ENCODE results near the gene CYP4F22.
"Not testable (repeated sequence)": the region's sequence is repeated elsewhere in the genome, so short reads cannot be mapped to it uniquely, and the experiment has no call there.

The CYP4F22 gene

GRCh38 chr19:15525291-15525690 is 17.0 kb downstream of the CYP4F22 start:
- H3K9me3 ChIP-seq (ENCODE audit: control insufficient read depth, low read length), result no peaks in the 10 kb centered on the region
- DNase-seq (ENCODE audit: low read depth), result no peak

GRCh38 chr19:15526408-15526807 is 18.1 kb downstream of the CYP4F22 start:
- DNase-seq (ENCODE audit: low read depth), result no peak
- Histone ChIP-seq H3K36me3 (ENCODE audit: control insufficient read depth, insufficient read depth, low read length, severe bottlenecking) (no peaks in the 10 kb centered on the region), H3K9me3 (ENCODE audit: control insufficient read depth, low read length) (no peaks in the 10 kb centered on the region), H3K27me3 (replicated peaks; ENCODE audit: control insufficient read depth, insufficient read depth, low read length) (peaks cover 8% of the 10 kb centered on the region), H3K4me3 (ENCODE audit: low read length) (no peak overlapping the region), H3K4me1 (ENCODE audit: control insufficient read depth, insufficient read depth, low read length) (no peaks in the 10 kb centered on the region), H3K9ac (ENCODE audit: low read length) (no peak overlapping the region)

More at GRCh38 chr19:15525291-15525690, 17.0 kb downstream of the CYP4F22 start:
- H3K9ac ChIP-seq (ENCODE audit: low read length), result no peak overlapping the region
- no peak overlapping the region for H3K4me3 ChIP-seq (ENCODE audit: low read length)
- H3K36me3 ChIP-seq (ENCODE audit: control insufficient read depth, insufficient read depth, low read length, severe bottlenecking), result no peaks in the 10 kb centered on the region
- H3K27me3 ChIP-seq (replicated peaks; ENCODE audit: control insufficient read depth, insufficient read depth, low read length), result peaks cover 8% of the 10 kb centered on the region
- H3K4me1 ChIP-seq (ENCODE audit: control insufficient read depth, insufficient read depth, low read length), result no peaks in the 10 kb centered on the region

GRCh38 chr19:15527705-15528104 is 19.4 kb downstream of the CYP4F22 start:
- Histone ChIP-seq H3K9ac (ENCODE audit: low read length) (no peak overlapping the region), H3K4me3 (ENCODE audit: low read length) (no peak overlapping the region), H3K36me3 (ENCODE audit: control insufficient read depth, insufficient read depth, low read length, severe bottlenecking) (no peaks in the 10 kb centered on the region), H3K27me3 (replicated peaks; ENCODE audit: control insufficient read depth, insufficient read depth, low read length) (peaks cover 8% of the 10 kb centered on the region), H3K9me3 (ENCODE audit: control insufficient read depth, low read length) (no peaks in the 10 kb centered on the region), H3K4me1 (ENCODE audit: control insufficient read depth, insufficient read depth, low read length) (peaks cover 3% of the 10 kb centered on the region)
- DNase-seq (ENCODE audit: low read depth), result no peak

- Histone ChIP-seq H3K9me3 (ENCODE audit: control insufficient read depth, low read length) (no peaks in the 10 kb centered on the region), H3K4me1 (ENCODE audit: control insufficient read depth, insufficient read depth, low read length) (peaks cover 11% of the 10 kb centered on the region), H3K36me3 (ENCODE audit: control insufficient read depth, insufficient read depth, low read length, severe bottlenecking) (no peaks in the 10 kb centered on the region), H3K4me3 (ENCODE audit: low read length) (no peak overlapping the region), H3K9ac (ENCODE audit: low read length) (no peak overlapping the region), H3K27me3 (replicated peaks; ENCODE audit: control insufficient read depth, insufficient read depth, low read length) (peaks cover 9% of the 10 kb centered on the region)
- DNase-seq (ENCODE audit: low read depth), result no peak
These were observed 21.5 kb downstream of the CYP4F22 start for GRCh38 chr19:15529774-15530372.

- DNase-seq (ENCODE audit: low read depth), result no peak
- H3K9ac ChIP-seq (ENCODE audit: low read length), result peak overlapping the region; percentile 15
- no peaks in the 10 kb centered on the region for H3K36me3 ChIP-seq (ENCODE audit: control insufficient read depth, insufficient read depth, low read length, severe bottlenecking)
- no peak overlapping the region for H3K4me3 ChIP-seq (ENCODE audit: low read length)
- H3K9me3 ChIP-seq (ENCODE audit: control insufficient read depth, low read length), result no peaks in the 10 kb centered on the region
- H3K27me3 ChIP-seq (replicated peaks; ENCODE audit: control insufficient read depth, insufficient read depth, low read length), result peaks cover 23% of the 10 kb centered on the region
- H3K4me1 ChIP-seq (ENCODE audit: control insufficient read depth, insufficient read depth, low read length), result peaks cover 11% of the 10 kb centered on the region
These were observed 24.6 kb downstream of the CYP4F22 start for GRCh38 chr19:15532779-15533521.

- not testable (repeated sequence) for H3K9ac ChIP-seq (ENCODE audit: low read length); H3K36me3 ChIP-seq (ENCODE audit: control insufficient read depth, insufficient read depth, low read length, severe bottlenecking); H3K4me3 ChIP-seq (ENCODE audit: low read length); DNase-seq (ENCODE audit: low read depth); H3K9me3 ChIP-seq (ENCODE audit: control insufficient read depth, low read length)
- Histone ChIP-seq H3K4me1 (ENCODE audit: control insufficient read depth, insufficient read depth, low read length) (peaks cover 11% of the 10 kb centered on the region), H3K27me3 (replicated peaks; ENCODE audit: control insufficient read depth, insufficient read depth, low read length) (peaks cover 23% of the 10 kb centered on the region)
These were observed 25.2 kb downstream of the CYP4F22 start for GRCh38 chr19:15533522-15533830.

- Histone ChIP-seq H3K27me3 (replicated peaks; ENCODE audit: control insufficient read depth, insufficient read depth, low read length) (peaks cover 23% of the 10 kb centered on the region), H3K9me3 (ENCODE audit: control insufficient read depth, low read length) (peaks cover 16% of the 10 kb centered on the region), H3K4me3 (ENCODE audit: low read length) (no peak overlapping the region), H3K4me1 (ENCODE audit: control insufficient read depth, insufficient read depth, low read length) (peaks cover 11% of the 10 kb centered on the region), H3K36me3 (ENCODE audit: control insufficient read depth, insufficient read depth, low read length, severe bottlenecking) (no peaks in the 10 kb centered on the region), H3K9ac (ENCODE audit: low read length) (no peak overlapping the region)
- DNase-seq (ENCODE audit: low read depth), result no peak
These were observed 26.9 kb downstream of the CYP4F22 start for GRCh38 chr19:15534957-15535864.

GRCh38 chr19:15536350-15536749 is 28.0 kb downstream of the CYP4F22 start:
- no peak overlapping the region for H3K4me3 ChIP-seq (ENCODE audit: low read length)
- H3K27me3 ChIP-seq (replicated peaks; ENCODE audit: control insufficient read depth, insufficient read depth, low read length), result peaks cover 23% of the 10 kb centered on the region
- H3K36me3 ChIP-seq (ENCODE audit: control insufficient read depth, insufficient read depth, low read length, severe bottlenecking), result no peaks in the 10 kb centered on the region
- no peak overlapping the region for H3K9ac ChIP-seq (ENCODE audit: low read length)
- DNase-seq (ENCODE audit: low read depth), result no peak
- peaks cover 16% of the 10 kb centered on the region for H3K9me3 ChIP-seq (ENCODE audit: control insufficient read depth, low read length)
- H3K4me1 ChIP-seq (ENCODE audit: control insufficient read depth, insufficient read depth, low read length), result peaks cover 11% of the 10 kb centered on the region

GRCh38 chr19:15538774-15539173 is 30.4 kb downstream of the CYP4F22 start:
- Histone ChIP-seq H3K4me1 (ENCODE audit: control insufficient read depth, insufficient read depth, low read length) (peaks cover under 1% of the 10 kb centered on the region), H3K9ac (ENCODE audit: low read length) (no peak overlapping the region), H3K4me3 (ENCODE audit: low read length) (no peak overlapping the region), H3K9me3 (ENCODE audit: control insufficient read depth, low read length) (peaks cover 16% of the 10 kb centered on the region), H3K27me3 (replicated peaks; ENCODE audit: control insufficient read depth, insufficient read depth, low read length) (peaks cover 24% of the 10 kb centered on the region), H3K36me3 (ENCODE audit: control insufficient read depth, insufficient read depth, low read length, severe bottlenecking) (no peaks in the 10 kb centered on the region)
- DNase-seq (ENCODE audit: low read depth), result no peak

- Histone ChIP-seq H3K9ac (ENCODE audit: low read length) (no peak overlapping the region), H3K27me3 (replicated peaks; ENCODE audit: control insufficient read depth, insufficient read depth, low read length) (peaks cover 25% of the 10 kb centered on the region), H3K4me3 (ENCODE audit: low read length) (no peak overlapping the region), H3K4me1 (ENCODE audit: control insufficient read depth, insufficient read depth, low read length) (no peaks in the 10 kb centered on the region), H3K36me3 (ENCODE audit: control insufficient read depth, insufficient read depth, low read length, severe bottlenecking) (no peaks in the 10 kb centered on the region), H3K9me3 (ENCODE audit: control insufficient read depth, low read length) (peaks cover 16% of the 10 kb centered on the region)
- DNase-seq (ENCODE audit: low read depth), result no peak
These were observed 31.3 kb downstream of the CYP4F22 start for GRCh38 chr19:15539638-15540037.

- H3K36me3 ChIP-seq (ENCODE audit: control insufficient read depth, insufficient read depth, low read length, severe bottlenecking), result no peaks in the 10 kb centered on the region
- no peaks in the 10 kb centered on the region for H3K4me1 ChIP-seq (ENCODE audit: control insufficient read depth, insufficient read depth, low read length)
- peaks cover 16% of the 10 kb centered on the region for H3K9me3 ChIP-seq (ENCODE audit: control insufficient read depth, low read length)
- no peak for DNase-seq (ENCODE audit: low read depth)
- no peak overlapping the region for H3K4me3 ChIP-seq (ENCODE audit: low read length)
- H3K27me3 ChIP-seq (replicated peaks; ENCODE audit: control insufficient read depth, insufficient read depth, low read length), result peaks cover 17% of the 10 kb centered on the region
- H3K9ac ChIP-seq (ENCODE audit: low read length), result no peak overlapping the region
These were observed 32.1 kb downstream of the CYP4F22 start for GRCh38 chr19:15540435-15540834.
